T-helper 2 cell (primary cell): ENCODE data around the gene NSUN3.
"Not testable (repeated sequence)": the region's sequence is repeated elsewhere in the genome, so short reads cannot be mapped to it uniquely, and the experiment has no call there.

Source experiments
- DNase-seq, 5 experiments: peaks; one replicate each; pipeline versions ENCODE4 v3.0.0 to v3.0.0-alpha.2; 2012 to 2022
- total RNA-seq, 2 donors: gene quantifications; one replicate each; lab custom pipeline; 2026; lab: John Stamatoyannopoulos, UW

NSUN3 gene
- total RNA-seq = 15.0 to 31.5 reads per million in 2 donors

DNA sequence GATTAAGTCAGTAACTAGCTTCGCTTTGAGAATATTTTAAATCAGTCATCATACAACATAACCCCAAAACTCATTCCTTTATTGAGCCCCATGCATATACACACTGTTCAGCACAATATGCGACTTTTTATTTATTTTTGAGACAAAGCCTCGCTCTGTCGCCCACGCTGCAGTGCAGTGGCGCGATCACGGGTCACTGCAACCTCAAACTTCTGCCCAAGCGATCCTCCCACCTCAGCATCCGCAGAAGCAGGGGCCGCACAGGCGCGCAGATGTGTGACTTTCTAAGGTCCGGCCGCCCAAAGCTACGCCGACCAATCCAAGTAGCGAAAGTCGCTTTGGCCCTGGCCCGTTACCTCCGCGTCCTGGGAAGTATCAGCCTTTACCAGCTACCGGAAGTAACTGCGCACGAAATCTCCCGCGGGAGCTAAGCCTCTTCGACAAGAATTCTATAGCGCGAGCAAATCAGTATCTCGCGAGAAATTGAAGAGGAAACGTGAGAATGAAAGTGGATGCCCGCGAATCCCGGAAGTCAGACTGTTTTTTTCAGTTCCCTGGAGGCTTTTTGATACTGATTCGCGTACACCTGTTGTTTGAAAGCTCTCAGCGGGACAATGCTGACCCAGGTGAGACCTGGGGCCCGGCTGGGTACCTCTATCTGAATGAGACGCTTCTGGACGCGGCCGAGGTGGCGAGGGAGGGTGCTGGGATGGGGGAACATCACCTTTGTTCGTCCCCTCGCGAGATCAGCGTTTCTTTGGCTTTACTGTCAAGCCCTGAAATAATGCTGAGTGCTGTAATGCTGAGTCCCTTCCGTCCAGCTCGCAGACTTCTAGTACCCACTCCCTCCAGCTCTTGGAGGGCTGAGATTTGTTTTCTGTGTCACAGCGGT is at the start of gene NSUN3, which contains the start of gene DHFR2:
TSS of gene NSUN3 (plus strand) at position 549 of the 892 bp plus-strand sequence. CDS start at position 615, 66 bp downstream.
TSS of gene DHFR2 (minus strand) at position 404 of the 892 bp plus-strand sequence. CDS start 1,405 bp downstream, outside the sequence.
- DNase-seq = peak; percentile 55 to 95 (median 75)

DNA sequence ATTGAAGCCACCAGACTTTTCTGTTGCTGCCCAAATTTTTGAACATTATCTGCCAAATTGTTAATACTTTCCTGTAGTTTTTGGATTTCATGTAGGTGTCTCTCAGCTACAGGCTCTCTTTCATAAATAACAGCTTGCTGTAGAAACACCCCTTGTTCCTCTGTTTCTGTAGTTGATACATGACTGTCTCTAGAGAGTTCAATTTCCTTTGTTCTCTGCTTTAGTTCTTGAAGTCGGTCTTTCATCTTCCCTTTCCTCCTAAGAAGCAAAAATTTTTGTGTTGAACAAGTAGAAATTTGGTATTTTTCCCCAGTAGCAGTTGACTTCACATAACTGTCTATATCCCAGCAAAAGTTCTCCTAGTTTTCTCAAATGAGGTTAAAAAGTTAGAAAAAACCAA is 47.8 kb upstream of the NSUN3 start:
- no peak for DNase-seq

DNA sequence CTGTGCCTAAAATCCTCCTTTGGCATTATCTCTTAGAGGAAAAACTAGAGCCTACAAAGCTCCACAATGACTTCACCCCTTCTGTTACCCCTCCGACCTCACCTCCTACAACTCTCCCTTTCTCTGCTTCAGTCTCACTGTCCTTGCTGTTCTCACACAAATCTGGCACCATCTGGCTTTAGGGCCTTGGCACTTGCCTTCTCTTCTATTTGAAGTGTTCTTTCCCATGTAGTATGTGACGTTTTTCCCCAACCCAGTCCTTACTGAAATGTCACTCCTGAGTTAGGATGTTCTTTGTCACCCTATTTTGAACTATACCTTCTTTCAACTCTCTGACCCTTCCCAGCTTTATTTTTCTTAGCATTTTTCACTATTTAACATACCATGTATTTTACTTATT is 43.2 kb upstream of the NSUN3 start:
- DNase-seq = no peak

- no peak for DNase-seq
Observed at GRCh38 chr3:94020293-94020692, 42.6 kb upstream of the NSUN3 start.

GRCh38 chr3:94024385-94024784 is 38.5 kb upstream of the NSUN3 start:
- DNase-seq = no peak

GRCh38 chr3:94026623-94027022 is 36.2 kb upstream of the NSUN3 start:
- no peak for DNase-seq

GRCh38 chr3:94028093-94028837 is 34.6 kb upstream of the NSUN3 start, which contains the start of gene STX19:
STX19 (minus strand) TSS chr3:94028597; CDS start chr3:94015269, 13,328 bp downstream.
- DNase-seq = no peak

DNA sequence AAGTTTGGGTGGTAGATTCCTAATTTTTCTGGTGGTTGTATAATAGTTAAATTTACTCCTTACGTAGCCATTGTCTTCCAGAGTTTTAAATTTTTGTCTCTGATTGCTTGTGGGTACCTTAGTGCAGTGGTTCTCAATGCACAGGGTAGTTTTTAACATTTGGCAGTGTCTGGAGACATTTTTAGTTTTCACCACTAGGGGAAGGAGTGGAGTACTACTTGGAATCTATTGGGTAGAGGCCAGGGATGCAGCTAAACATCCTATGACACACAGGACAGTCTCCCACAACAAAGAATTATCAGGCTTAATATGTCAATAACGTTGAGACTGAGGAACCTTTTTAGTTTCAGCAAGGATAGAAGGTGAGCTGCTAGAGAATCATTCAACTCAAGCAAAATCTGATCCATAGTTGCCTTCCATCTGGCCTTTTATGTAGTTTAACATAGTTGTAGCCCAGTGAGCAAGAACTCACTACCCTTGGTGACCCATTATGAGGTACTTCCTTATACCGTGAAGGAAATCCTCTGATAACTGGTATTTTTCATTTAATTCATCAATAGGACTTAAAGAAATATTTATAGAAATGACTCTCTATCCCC is 25.9 kb upstream of the NSUN3 start:
- DNase-seq = peak in 1 of 5 experiments; percentile 13

DNA sequence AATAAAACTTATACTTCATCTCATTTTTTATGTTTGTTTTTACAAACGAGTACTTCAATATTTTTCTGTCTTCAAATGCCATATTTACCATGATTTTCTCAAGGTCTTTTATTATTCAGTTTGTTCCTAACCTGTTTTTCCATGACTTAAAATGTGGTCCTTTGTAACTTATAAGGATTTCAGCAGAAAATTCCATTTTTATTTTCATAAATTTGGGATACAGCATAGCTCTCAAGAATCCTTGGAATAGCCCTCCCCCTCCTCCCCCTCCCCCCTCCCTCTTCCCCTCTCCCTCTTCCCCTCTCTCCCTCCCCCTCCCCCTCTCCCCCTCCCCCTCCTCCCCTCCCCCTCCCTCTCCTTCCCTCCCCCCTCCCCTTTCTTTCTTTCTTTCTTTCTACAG is 19.6 kb upstream of the NSUN3 start:
- DNase-seq = no peak

DNA sequence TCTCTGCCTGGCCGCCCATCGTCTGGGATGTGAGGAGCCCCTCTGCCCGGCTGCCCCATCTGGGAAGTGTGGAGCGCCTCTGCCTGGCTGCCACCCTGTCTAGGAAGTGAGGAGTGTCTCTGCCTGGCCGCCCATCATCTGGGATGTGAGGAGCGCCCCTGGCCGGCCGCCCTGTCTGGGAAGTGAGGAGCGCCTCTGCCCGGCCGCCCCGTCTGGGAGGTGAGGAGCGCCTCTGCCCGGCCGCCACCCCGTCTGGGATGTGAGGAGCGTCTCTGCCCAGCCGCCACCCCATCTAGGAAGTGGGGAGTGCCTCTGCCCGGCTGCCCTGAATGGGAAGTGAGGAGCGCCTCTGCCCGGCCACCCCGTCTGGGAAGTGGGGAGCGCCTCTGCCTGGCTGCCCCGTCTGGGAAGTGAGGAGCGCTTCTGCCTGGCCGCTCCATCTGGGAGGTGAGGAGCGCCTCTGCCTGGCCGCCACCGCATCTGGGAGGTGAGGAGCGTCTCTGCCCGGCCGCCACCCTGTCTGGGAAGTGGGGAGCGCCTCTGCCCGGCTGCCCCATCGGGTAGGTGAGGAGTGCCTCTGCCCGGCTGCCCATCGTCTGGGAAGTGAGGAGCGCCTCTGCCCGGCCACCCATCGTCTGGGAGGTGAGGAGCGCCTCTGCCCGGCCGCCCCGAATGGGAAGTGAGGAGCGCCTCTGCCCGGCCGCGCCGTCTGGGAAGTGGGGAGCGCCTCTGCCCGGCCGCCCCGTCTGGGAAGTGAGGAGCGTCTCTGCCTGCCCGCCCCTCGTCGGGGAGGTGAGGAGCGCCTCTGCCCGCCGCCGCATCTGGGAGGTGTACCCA is 18.5 kb upstream of the NSUN3 start:
- DNase-seq = not testable (repeated sequence)

DNA sequence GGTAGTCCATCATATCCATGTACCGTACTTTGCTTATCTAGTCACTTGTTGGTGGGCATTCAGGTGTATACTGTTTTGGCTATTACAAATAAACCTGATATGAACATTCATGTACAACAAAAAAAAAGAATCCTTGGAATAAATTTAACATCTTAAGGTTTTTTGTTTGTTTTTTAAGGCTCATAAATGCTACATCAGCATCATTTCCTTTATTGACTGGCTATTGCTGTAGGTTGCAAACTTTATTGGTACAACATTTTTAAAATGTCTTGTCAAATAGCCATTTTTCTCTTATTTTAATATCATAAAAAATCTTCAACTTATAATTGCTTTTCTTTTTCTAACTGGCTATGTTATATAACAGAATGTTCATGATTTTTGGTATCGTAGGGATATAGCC is 16.3 kb upstream of the NSUN3 start:
- DNase-seq = no peak

DNA sequence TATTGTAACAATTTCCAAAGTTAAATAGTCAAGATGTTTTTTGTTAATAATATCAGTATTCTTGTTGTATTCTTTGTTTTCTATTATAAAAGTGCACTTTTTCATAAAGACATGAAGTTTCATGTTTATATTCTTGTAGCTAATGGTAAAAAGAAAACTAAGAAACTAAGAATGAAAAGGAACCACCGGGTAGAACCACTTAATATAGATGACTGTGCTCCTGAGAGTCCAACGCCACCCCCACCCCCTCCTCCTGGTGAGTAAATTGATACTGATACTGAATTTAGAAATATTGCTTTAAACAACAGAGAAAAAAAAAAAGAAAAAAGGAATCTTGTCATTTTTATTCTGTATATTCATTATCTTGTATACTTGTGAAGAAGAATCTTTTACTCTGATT is 13.6 kb upstream of the NSUN3 start:
- no peak for DNase-seq

GRCh38 chr3:94050546-94050945 is 12.3 kb upstream of the NSUN3 start:
- DNase-seq = no peak

DNA sequence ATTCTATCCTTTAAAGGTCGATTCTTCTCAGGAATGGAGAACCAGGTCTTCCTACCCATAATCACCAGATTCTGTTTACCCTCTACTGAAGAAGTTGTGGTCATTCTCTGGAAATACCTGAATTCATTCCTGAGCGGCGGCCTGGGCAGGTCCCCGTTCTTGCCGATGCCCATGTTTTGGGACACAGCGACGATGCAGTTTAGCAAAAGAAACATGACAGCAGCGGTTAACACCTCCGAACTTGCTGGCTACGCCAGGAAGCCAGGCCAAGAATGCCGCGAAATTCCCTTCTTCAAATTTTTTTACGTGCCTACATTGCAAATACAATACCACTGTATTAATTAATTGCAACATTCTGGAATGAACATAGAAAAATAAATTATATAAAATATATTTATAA is 1.6 kb upstream of the NSUN3 start:
- DNase-seq = no peak

DNA sequence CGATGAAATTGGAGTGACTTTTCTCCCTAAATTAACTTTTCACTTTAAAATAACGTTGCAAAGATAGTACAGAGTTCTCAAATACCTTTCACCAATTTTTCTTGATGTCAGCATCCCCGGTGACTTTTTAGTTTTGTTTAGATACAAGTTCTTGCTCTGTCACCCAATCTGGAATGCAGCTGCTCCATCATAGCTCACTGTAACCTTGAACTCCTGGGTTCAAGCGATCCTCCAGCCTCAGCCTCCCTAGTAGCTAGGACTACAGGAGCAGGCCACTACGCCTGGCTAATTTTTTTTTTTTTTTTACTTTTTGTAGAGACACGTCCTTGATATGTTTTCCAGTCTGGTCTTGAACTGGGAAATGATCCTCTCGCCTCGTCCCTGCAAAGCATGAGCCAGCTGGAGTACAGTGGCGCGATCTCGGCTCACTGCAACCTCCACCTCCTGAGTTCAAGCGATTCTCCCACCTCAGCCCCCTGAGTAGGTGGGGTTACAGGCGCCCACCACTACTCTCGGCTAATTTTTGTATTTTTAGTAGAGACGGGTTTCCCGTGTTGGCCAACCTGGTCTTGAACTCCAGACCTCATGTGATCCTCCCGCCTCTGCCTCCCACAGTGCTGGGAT is 747 bp downstream of the NSUN3 start:
- peak in 1 of 5 experiments; percentile 40 for DNase-seq

GRCh38 chr3:94064243-94064860 is 1.5 kb downstream of the NSUN3 start:
- no peak for DNase-seq

DNA sequence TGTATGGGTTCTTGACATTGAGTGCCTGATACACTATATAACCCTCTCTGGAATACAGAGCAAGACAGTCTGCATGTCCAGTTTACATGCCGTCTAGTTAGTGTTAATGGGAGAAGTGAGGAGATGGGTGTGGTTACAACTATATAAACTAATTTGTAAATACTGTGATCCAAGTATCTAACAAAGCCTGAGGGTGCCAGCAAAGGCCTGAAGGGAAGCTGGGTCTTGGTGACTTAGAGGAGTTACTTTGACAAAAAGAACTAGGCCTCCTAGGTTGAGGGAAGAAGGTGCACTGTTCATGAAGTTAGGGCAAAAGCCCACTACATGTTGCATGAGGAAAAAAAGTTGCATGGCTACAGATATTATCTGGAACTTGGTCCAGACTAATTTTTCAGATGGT is 2.3 kb downstream of the NSUN3 start:
- no peak for DNase-seq

GRCh38 chr3:94065819-94066480 is 3.1 kb downstream of the NSUN3 start:
- no peak for DNase-seq

GRCh38 chr3:94066506-94067500 is 3.9 kb downstream of the NSUN3 start:
- DNase-seq = no peak
